Type B pancreatic cell (in vitro differentiated cells): ENCODE data around the gene FGD6. TPM values are rescaled to one million over a fixed set of nuclear protein-coding genes. Genes with fewer than 3 reads are reported as not detected.

Experiments used
- DNase-seq: peaks from one replicate; pipeline ENCODE4 v3.0.0; 2021; ENCODE audit warnings: mixed read lengths; ENCODE audit not compliant: unreplicated experiment; ENCODE audit errors: extremely low spot score
- H3K27ac Mint-ChIP-seq: 2 replicates; pipeline ENCODE4 v1.8.0; 2021; ENCODE audit warnings: mild to moderate bottlenecking, mixed read lengths
- H3K27me3 Mint-ChIP-seq: 2 replicates; pipeline ENCODE4 v1.8.0; 2021; ENCODE audit warnings: mixed read lengths
- H3K36me3 Mint-ChIP-seq: 2 replicates; pipeline ENCODE4 v1.8.0; 2021; ENCODE audit warnings: mixed read lengths
- H3K4me1 Mint-ChIP-seq: one replicate; pipeline ENCODE4 v1.8.0; 2021; ENCODE audit warnings: mixed read lengths; ENCODE audit not compliant: unreplicated experiment
- H3K4me3 Mint-ChIP-seq: 2 replicates; pipeline ENCODE4 v1.8.0; 2021; ENCODE audit warnings: mild to moderate bottlenecking, mixed read lengths
- H3K9me3 Mint-ChIP-seq: 2 replicates; pipeline ENCODE4 v1.8.0; 2021; ENCODE audit warnings: mixed read lengths
- total RNA-seq: library from RNA; stranded (reverse); gene quantifications from 2 replicates; pipeline ENCODE4 v1.2.1, GENCODE V29; 2021; ENCODE audit warnings: low replicate concordance
- TF ChIP-seq, protein P1 (sequence below): fragments of 200-600 bp; sonication (generic); conservative IDR thresholded peaks from 2 replicates; pipeline ENCODE4 v1.5.0; 2021; ENCODE audit warnings: antibody characterized with exemption, mild to moderate bottlenecking

The FGD6 gene
- total RNA-seq, 1 donor from 2014 or later, result 27.5 TPM

DNA sequence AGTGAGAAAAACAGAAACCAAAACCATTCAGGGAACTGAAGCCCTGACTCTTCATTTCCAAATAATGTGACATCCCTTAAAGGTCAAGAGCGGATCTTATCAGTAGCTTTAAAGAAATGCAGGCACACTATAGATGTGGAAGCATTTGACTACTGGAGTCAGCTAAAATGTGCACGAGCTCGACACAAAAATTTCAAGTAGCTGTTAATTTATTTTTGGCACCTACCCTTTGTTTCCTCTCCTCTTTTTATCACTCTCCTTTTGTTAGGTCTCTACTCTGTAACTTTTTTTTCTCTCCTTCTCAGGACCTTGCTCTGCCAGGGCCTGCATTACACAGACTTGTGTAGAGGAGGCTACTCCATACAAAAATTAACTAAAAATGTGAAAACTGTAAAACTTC lies 58.3 kb downstream of the FGD6 start:
- Mint-ChIP-seq H3K27me3 (no peaks in the 10 kb centered on the region), H3K9me3 (peaks cover 7% of the 10 kb centered on the region), H3K4me3 (no peak overlapping the region), H3K4me1 (peaks cover 9% of the 10 kb centered on the region), H3K36me3 (peaks cover 18% of the 10 kb centered on the region), H3K27ac (no peak overlapping the region)
- TF ChIP-seq, protein P1, sequence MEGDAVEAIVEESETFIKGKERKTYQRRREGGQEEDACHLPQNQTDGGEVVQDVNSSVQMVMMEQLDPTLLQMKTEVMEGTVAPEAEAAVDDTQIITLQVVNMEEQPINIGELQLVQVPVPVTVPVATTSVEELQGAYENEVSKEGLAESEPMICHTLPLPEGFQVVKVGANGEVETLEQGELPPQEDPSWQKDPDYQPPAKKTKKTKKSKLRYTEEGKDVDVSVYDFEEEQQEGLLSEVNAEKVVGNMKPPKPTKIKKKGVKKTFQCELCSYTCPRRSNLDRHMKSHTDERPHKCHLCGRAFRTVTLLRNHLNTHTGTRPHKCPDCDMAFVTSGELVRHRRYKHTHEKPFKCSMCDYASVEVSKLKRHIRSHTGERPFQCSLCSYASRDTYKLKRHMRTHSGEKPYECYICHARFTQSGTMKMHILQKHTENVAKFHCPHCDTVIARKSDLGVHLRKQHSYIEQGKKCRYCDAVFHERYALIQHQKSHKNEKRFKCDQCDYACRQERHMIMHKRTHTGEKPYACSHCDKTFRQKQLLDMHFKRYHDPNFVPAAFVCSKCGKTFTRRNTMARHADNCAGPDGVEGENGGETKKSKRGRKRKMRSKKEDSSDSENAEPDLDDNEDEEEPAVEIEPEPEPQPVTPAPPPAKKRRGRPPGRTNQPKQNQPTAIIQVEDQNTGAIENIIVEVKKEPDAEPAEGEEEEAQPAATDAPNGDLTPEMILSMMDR, result no peak
- no peak for DNase-seq

DNA sequence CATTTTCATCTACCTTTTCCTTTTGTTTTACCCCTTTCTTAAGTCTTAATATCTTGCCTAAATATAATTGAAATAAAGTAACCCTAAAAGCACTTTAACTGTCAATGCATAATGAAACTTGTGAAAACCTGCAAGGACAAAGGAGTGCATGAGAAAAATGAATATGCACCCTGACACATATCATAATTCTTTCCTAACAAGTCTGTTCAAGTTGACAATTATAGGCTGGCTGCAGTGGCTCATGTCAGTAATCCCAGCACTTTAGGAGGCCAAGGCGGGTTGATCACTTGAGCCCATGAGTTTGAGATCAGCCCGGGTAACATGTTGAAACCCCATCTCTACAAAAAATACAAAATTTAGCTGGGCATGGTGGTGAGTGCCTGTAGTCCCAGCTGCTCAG lies 65.4 kb downstream of the FGD6 start:
- peaks cover 9% of the 10 kb centered on the region for H3K36me3 Mint-ChIP-seq

DNA sequence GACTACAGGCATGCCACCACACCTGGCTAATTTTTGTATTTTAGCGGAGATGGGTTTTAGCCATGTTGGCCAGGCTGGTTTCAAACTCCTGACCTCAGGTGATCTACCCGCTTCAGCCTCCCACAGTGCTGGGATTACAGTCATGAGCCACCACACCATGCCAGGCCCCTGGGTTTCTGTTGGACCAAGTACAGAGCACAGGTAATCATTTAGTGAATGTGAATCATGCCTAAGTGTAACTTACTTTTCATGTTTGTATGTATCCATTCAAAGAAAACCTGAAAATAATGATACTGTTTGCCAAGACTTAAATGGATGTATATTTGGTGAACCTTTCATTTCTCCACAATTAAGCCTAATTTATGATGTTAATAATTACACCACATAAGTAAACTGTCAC lies 65.9 kb downstream of the FGD6 start:
- Mint-ChIP-seq H3K36me3 (peaks cover 5% of the 10 kb centered on the region), H3K4me1 (peaks cover 9% of the 10 kb centered on the region), H3K9me3 (no peaks in the 10 kb centered on the region), H3K27me3 (no peaks in the 10 kb centered on the region), H3K27ac (no peak overlapping the region), H3K4me3 (no peak overlapping the region)
- TF ChIP-seq, protein P1, result no peak
- DNase-seq, result no peak

More for the DNA sequence above, 65.4 kb downstream of the FGD6 start:
- Mint-ChIP-seq H3K27me3 (no peaks in the 10 kb centered on the region), H3K27ac (no peak overlapping the region), H3K4me3 (no peak overlapping the region), H3K4me1 (peaks cover 7% of the 10 kb centered on the region), H3K9me3 (peaks cover 4% of the 10 kb centered on the region)
- TF ChIP-seq, protein P1, result no peak
- DNase-seq, result no peak

DNA sequence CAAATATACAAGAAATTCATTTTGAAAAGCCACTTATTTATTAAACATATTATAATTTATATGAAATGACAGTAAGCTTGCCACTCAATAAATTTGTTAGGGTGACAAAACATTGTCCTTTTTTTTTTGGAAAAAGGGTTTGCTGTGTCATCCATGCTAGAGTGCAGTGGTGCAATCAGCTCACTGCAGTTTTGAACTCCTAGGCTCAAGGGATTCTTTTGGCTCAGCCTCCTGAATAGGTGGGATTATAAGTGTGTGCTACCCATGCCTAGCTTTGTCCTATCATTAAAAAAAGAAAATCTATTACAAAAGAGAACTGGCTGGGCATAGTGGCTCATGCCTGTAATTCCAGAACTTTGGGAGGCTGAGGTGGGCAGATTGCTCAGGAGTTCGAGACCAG lies 66.8 kb downstream of the FGD6 start:
- H3K27me3 Mint-ChIP-seq, result no peaks in the 10 kb centered on the region
- TF ChIP-seq, protein P1, result no peak
- H3K27ac Mint-ChIP-seq, result no peak overlapping the region
- H3K4me1 Mint-ChIP-seq, result peaks cover 9% of the 10 kb centered on the region
- H3K9me3 Mint-ChIP-seq, result no peaks in the 10 kb centered on the region
- H3K36me3 Mint-ChIP-seq, result peaks cover 4% of the 10 kb centered on the region
- no peak for DNase-seq
- no peak overlapping the region for H3K4me3 Mint-ChIP-seq

DNA sequence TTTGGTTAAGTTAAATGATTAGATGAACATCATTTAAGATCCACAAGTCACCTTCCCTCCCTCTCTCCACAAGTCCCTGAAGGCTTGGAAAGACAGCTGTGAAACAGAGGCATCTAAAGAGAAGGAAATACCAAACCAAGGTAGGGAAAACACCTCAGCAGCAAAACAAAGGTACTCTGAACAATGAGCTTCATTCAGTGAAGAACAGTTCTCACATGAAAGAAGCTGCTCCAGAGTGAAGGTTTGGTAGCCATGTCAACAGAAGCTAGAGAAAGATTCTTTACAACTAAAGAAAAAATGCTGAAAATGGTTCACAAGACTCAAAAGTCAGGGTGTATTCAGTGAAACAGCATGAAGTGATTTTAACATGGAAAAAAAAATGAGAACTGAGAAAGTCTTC lies 69.4 kb downstream of the FGD6 start:
- no peak overlapping the region for H3K4me3 Mint-ChIP-seq
- TF ChIP-seq, protein P1, result no peak
- H3K4me1 Mint-ChIP-seq, result peaks cover 20% of the 10 kb centered on the region
- no peaks in the 10 kb centered on the region for H3K9me3 Mint-ChIP-seq
- no peaks in the 10 kb centered on the region for H3K27me3 Mint-ChIP-seq
- no peak overlapping the region for H3K27ac Mint-ChIP-seq
- H3K36me3 Mint-ChIP-seq, result peaks cover 1% of the 10 kb centered on the region
- DNase-seq, result no peak

DNA sequence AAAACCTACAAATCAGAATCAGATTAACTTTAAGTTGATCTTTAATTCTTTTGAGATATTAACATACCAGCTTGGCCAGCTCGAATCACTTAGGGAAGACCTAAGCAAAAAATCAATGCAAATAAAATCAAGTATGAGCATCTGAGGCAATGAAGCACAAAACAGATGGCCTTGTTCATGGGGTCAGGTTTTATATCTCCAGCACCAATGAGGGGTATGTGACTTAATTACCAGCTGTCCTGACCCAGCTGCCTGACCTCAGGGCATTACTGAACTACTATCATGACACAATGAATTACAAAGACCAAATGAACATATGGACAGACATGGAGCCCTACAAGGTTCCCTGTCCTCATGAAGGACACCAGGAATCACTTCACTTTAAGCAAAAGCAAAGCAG lies 70.5 kb downstream of the FGD6 start:
- Mint-ChIP-seq H3K36me3 (no peaks in the 10 kb centered on the region), H3K9me3 (no peaks in the 10 kb centered on the region), H3K27ac (no peak overlapping the region), H3K4me1 (peaks cover 22% of the 10 kb centered on the region), H3K4me3 (no peak overlapping the region), H3K27me3 (no peaks in the 10 kb centered on the region)
- TF ChIP-seq, protein P1, result no peak
- DNase-seq, result no peak
